ENCODE results near the gene OR2V2.
"Not testable (repeated sequence)": the region's sequence is repeated elsewhere in the genome, so short reads cannot be mapped to it uniquely, and the experiment has no call there.

Gene OR2V2

DNA sequence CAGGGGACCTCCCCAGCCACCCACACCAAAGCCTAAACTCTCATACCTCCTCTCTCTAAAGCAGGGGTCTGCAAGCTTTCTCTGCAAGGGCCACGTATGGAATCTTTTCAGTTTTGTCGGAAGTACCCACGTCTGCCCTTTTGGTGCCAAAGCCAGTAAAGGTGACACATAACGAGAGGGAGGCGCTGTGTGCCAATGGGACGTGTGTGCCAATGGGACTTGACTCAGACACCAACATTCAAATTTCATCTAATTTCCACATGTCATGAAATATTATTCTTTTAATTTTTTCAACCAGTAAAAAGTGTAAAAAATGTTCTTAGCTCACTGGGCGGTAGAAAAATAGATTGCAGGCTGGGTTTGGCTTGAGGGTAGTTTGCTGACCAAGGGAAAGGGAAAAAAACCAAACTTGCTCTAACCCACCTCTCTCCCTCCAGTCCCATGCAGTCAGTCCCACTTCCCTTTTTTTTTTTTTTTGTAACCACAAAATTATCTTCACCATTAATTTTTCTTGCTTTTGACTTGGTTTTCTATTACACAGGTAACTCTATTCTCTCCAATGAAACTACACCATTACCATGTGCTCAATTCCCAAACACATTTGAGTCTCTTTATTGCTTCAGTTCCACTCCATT, 41.9 kb upstream of the OR2V2 start:
- CTCF ChIA-PET, result no interaction called here
- POLR2A ChIA-PET, result no interaction called here
- TF ChIP-seq, protein P1, sequence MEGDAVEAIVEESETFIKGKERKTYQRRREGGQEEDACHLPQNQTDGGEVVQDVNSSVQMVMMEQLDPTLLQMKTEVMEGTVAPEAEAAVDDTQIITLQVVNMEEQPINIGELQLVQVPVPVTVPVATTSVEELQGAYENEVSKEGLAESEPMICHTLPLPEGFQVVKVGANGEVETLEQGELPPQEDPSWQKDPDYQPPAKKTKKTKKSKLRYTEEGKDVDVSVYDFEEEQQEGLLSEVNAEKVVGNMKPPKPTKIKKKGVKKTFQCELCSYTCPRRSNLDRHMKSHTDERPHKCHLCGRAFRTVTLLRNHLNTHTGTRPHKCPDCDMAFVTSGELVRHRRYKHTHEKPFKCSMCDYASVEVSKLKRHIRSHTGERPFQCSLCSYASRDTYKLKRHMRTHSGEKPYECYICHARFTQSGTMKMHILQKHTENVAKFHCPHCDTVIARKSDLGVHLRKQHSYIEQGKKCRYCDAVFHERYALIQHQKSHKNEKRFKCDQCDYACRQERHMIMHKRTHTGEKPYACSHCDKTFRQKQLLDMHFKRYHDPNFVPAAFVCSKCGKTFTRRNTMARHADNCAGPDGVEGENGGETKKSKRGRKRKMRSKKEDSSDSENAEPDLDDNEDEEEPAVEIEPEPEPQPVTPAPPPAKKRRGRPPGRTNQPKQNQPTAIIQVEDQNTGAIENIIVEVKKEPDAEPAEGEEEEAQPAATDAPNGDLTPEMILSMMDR (IDR thresholded peaks at IDR 0.05; ENCODE audit: control extremely low read depth, extremely low read depth, low read depth, missing control alignments), result no peak
- DNase-seq (ENCODE audit: extremely low spot score), result no peak

DNA sequence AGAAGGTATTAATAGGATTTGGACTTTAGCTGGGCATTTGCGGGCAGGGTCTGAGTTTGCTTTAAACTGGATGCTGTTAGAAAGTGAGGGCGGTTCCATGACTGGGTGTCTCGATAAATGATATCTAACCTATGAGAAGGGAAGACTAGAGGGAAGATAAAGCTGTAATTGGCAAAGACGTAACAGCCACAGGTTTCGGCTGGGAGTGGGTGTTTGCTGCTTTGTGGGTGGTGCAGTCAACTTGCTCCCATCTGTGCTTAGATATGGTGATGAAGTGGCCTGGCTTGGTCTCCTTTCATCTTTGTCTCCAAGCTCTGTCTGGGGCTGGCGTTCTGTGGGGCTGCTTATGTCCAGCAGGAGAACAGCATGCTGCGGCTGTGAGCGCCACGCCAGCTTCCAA, 39.7 kb upstream of the OR2V2 start:
- DNase-seq (ENCODE audit: extremely low spot score), result no peak
- POLR2A ChIA-PET, result no interaction called here
- CTCF ChIA-PET, result interaction anchor here (1.1 to 1.6 kb wide), 2 partner anchors 30 to 32 kb away, joined by 3 read pairs; no protein-coding TSS in a partner anchor
- TF ChIP-seq, protein P1 (IDR thresholded peaks at IDR 0.05; ENCODE audit: control extremely low read depth, extremely low read depth, low read depth, missing control alignments), result no peak

DNA sequence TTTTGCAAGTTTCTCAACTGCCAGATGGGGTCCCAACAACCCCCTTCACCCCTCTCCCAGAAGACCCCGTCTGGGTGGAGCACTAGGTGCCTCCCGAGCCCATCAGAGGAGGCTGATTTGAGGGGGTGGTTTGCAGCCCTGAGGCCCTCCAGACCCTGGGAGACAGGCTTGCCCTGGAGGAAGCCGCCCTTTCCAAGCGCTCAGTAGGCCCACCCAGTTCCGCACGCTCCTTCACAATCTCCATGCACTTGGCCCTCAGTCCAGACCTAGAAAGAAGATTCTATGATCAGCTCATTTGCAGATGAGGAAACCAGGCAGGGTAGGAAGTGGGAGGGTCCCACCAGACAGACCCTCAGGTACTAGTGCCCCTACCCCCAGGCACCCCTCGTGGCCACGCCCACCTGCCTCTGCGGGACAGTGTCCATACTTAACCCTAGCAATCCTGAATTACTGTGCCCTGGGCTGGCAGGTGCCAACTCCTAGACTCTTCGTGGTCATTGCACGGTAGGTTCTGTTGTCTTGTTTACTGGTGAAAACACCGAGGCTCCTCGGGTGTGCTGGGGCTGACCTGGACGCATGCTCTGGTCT, 38.7 kb upstream of the OR2V2 start:
- DNase-seq (ENCODE audit: extremely low spot score), result no peak
- ChIA-PET CTCF (interaction anchor here (1.6 kb wide), 1 partner anchor 31 kb away, joined by 3 read pairs; no protein-coding TSS in a partner anchor), POLR2A (no interaction called here)
- TF ChIP-seq, protein P1 (IDR thresholded peaks at IDR 0.05; ENCODE audit: control extremely low read depth, extremely low read depth, low read depth, missing control alignments), result no peak

DNA sequence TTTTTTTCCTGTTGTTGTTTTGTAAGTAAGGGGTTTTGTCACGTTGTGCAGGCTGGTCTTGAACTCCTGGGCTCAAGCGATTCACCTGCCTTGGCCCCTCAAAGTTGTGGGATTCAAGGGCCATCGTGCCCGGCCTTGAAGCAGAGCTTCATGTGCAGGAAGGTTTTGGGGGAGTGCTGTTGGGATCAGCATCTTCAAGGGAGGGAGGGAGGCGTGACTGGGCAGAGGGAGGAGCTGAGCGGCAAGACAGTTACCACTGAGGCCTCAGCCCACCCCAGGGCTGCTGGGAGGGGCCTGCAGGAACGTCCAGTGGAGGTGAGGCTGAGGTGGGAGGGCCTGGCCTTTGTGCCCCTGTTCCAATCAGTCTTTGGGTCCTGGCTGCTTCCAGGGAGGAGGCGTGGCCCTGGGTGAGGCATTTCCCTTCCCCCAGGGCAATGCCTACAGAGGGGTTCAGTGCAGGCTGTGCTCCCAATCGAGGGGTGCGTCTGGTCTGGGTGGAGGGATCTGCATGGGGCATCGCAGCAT, 37.8 kb upstream of the OR2V2 start:
- no peak for DNase-seq (ENCODE audit: extremely low spot score)
- ChIA-PET POLR2A (no interaction called here), CTCF (no interaction called here)
- TF ChIP-seq, protein P1 (IDR thresholded peaks at IDR 0.05; ENCODE audit: control extremely low read depth, extremely low read depth, low read depth, missing control alignments), result no peak

DNA sequence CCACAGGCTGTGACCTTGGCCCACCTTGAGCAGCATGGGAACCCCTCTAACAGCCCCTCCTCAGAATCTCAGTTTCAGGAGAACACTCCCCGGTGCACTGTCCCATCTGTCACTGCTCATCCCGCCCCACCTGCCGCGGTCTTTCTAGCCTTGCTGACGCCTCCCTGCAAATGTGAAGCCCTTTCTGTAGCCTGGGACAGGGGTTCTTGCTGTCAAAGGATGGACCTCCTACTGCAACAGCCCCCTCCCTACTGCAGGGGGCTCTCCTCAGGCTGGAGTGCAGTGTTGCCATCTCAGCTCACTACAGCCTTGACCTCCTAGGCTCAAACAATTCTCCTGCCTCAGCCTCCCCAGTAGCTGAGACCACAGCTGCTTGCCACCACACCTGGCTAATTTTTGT, 36.4 kb upstream of the OR2V2 start:
- TF ChIP-seq, protein P1 (IDR thresholded peaks at IDR 0.05; ENCODE audit: control extremely low read depth, extremely low read depth, low read depth, missing control alignments), result no peak
- ChIA-PET POLR2A (no interaction called here), CTCF (no interaction called here)
- DNase-seq (ENCODE audit: extremely low spot score), result no peak

DNA sequence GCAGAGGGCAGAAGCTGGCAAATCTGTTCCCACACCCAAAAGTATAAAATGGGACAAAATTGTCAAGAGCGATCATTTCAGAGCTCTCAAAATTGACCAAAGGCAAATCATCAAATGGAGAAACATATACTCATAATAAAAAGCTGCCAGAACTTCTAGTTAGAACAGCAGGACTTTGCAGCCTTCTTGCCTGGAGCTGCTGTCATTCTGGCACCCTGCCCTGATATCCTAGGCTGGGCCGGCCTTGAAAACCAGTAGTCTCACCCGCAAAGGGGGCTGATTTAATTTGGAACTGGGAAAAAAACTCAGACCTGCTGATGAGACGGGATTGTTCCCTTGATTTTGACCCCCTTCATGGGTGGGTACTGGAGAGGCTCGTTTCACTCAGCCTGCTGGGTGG, 34.9 kb upstream of the OR2V2 start:
- TF ChIP-seq, protein P1 (IDR thresholded peaks at IDR 0.05; ENCODE audit: control extremely low read depth, extremely low read depth, low read depth, missing control alignments), result no peak
- no peak for DNase-seq (ENCODE audit: extremely low spot score)
- ChIA-PET POLR2A (no interaction called here), CTCF (no interaction called here)

DNA sequence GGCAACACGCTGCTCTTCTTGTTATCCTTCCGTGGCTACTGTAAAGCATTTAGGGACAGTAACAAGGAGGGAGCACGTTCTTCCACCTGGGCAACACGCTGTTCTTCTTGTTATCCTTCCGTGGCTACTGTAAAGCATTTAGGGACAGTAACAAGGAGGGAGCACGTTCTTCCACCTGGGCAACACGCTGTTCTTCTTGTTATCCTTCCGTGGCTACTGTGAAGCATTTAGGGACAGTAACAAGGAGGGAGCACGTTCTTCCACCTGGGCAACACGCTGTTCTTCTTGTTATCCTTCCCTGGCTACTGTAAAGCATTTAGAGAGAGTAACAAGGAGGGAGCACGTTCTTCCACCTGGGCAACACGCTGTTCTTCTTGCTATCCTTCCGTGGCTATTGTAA, 33.8 kb upstream of the OR2V2 start:
- POLR2A ChIA-PET; DNase-seq (ENCODE audit: extremely low spot score); CTCF ChIA-PET: not testable (repeated sequence)

Measured in GM10248 (cell line).